Spleen (tissue), 11 donors: ENCODE results near the gene PSMD12. TPM values are rescaled to one million over a fixed set of nuclear protein-coding genes. Genes with fewer than 3 reads are reported as not detected.

Experiments
- DNase-seq: peaks from one replicate; pipeline ENCODE4 v3.0.0-alpha.2; 2020
- H3K27ac ChIP-seq, 8 donors: fragments of 200-600 bp; sonication (generic) in 7 of 8; 1 replicate in 4 of 8; 2 replicates in 4 of 8; pipeline versions ENCODE4 v1.5.0 to v1.8.0; 2016 to 2021; ENCODE audit warnings: inconsistent platforms in 4 of 8, mild to moderate bottlenecking in 4 of 8, moderate library complexity in 1 of 8
- H3K27me3 ChIP-seq, 7 donors: fragments of 200-600 bp; sonication (generic) in 6 of 7; replicated peaks in 1 of 7; 1 replicate in 4 of 7; 2 replicates in 3 of 7; pipeline versions ENCODE4 v1.5.0 to v1.8.0; 2016 to 2021; ENCODE audit warnings: inconsistent platforms in 3 of 7, mild to moderate bottlenecking in 1 of 7
- H3K36me3 ChIP-seq, 6 donors: fragments of 200-600 bp; sonication (generic) in 5 of 6; 1 replicate in 4 of 6; 2 replicates in 2 of 6; pipeline versions ENCODE4 v1.5.0 to v1.8.0; 2016 to 2021; ENCODE audit warnings: inconsistent platforms in 2 of 6
- H3K4me1 ChIP-seq, 6 donors: fragments of 200-600 bp; sonication (generic) in 5 of 6; 1 replicate in 3 of 6; 2 replicates in 3 of 6; pipeline versions ENCODE4 v1.5.0 to v1.8.0; 2016 to 2021; ENCODE audit warnings: inconsistent platforms in 3 of 6
- H3K4me3 ChIP-seq, 8 donors: fragments of 200-600 bp; sonication (generic) in 7 of 8; 1 replicate in 4 of 8; 2 replicates in 4 of 8; pipeline versions ENCODE4 v1.5.0 to v1.8.0; 2016 to 2021; ENCODE audit warnings: inconsistent platforms in 4 of 8, mild to moderate bottlenecking in 4 of 8, moderate library complexity in 2 of 8
- H3K9me3 ChIP-seq, 8 donors: fragments of 200-600 bp; sonication (generic) in 7 of 8; 1 replicate in 4 of 8; 2 replicates in 4 of 8; pipeline versions ENCODE4 v1.5.0 to v1.8.0; 2016 to 2021; ENCODE audit warnings: inconsistent platforms in 4 of 8
- CTCF ChIP-seq, 11 experiments: fragments of 200-600 bp in 7 of 11; fragments of 450-650 bp in 4 of 11; sonication (generic) in 4 of 11; IDR thresholded peaks in 8 of 11; conservative IDR thresholded peaks in 3 of 11; 1 replicate in 7 of 11; 2 replicates in 4 of 11; pipeline versions ENCODE4 v1.4.0 to v1.8.0; 2016 to 2021; ENCODE audit warnings: antibody characterized with exemption in 11 of 11, inconsistent platforms in 4 of 11, mild to moderate bottlenecking in 1 of 11
- POLR2A ChIP-seq, 3 donors: fragments of 450-650 bp; IDR thresholded peaks; one replicate each; pipeline ENCODE4 v1.5.1; 2017; ENCODE audit warnings: antibody characterized with exemption in 3 of 3, mild to moderate bottlenecking in 1 of 3
- POLR2AphosphoS5 ChIP-seq, 3 donors: sonication (generic); formaldehyde crosslinking; IDR thresholded peaks; one replicate each; pipeline ENCODE4 v1.5.1; 2017; ENCODE audit warnings: antibody characterized with exemption in 3 of 3
- WGBS, 5 donors: extraction: QIAGEN DNeasy Blood & Tissue Kit in 3 of 5; methylation state at CpG; one replicate each; pipeline versions ENCODE4 v1.1.5 to v1.1.7; 2013 to 2018; 5-methylcytosine and 5-hydroxymethylcytosine counted together
- intact Hi-C: fragments of 100-400 bp; cut with DNase I; formaldehyde crosslinking; loops from one replicate; pipeline ENCODE4 v1.15.0; 2023; ENCODE audit warnings: low total_unique reads
- polyA plus RNA-seq, 3 donors: library from polyadenylated mRNA; stranded (reverse); fragments of 200-250 nt; gene quantifications; one replicate each; pipeline ENCODE4 v1.2.1, GENCODE V29; 2013
- total RNA-seq, 7 donors: library from RNA; depleted of rRNA in 3 of 7; stranded (reverse); fragments of >200 nt in 3 of 7; fragmentation: NEBNext Ultra II Directional in 4 of 7; extraction: Animal tissue kit (Norgen Biotek cat#: 25700) in 4 of 7; gene quantifications; one replicate each; pipeline versions ENCODE4 v1.1.0 to v1.2.1, GENCODE V29; 2016 to 2021
- donor health status: healthy with polysubstance abuse.
- donor health status: DM: no; HTN: no; CAD: no; lungs with moderate emphysema.
- donor health status: DM: no; HTN: no; CAD: no.
- donor health status: Bipolar disorder and iron deficiency.
- donor health status: healthy.
- donor health status: DM: no; HTN: no; CAD: no.
- donor health status: DM: yes; HTN: yes; CAD: no.

The PSMD12 gene
- total and polyA plus RNA-seq, 10 donors: 13.8 to 46.4 (median 28.9) TPM

- whole genome bisulfite sequencing, 5 donors: 93 to 96% (median 94%) methylated on average over 9 of the region's 9 CpGs
- intact Hi-C loops: no loop called here
- Histone ChIP-seq H3K9me3 (no peaks in the 10 kb centered on the region), H3K27ac (peak overlapping the region in 1 of 8 donors; percentile 13), H3K4me1 (peaks cover 0 to 50% (median 15%) of the 10 kb centered on the region in 6 donors), H3K4me3 (no peak overlapping the region), H3K27me3 (no peaks in the 10 kb centered on the region), H3K36me3 (no peaks in the 10 kb centered on the region)
- DNase-seq: no peak
- no peak for TF ChIP-seq POLR2A (IDR thresholded peaks at IDR 0.05)
- TF ChIP-seq CTCF (IDR thresholded peaks at IDR 0.05 in 8 of 11, conservative IDR thresholded peaks at IDR 0.05 in 3 of 11): no peak
- no peak for TF ChIP-seq POLR2AphosphoS5 (IDR thresholded peaks at IDR 0.05)
Measured at GRCh38 chr17:67393809-67394397, 27.5 kb upstream of the PSMD12 start.

GRCh38 chr17:67392111-67392510 is 25.7 kb upstream of the PSMD12 start:
- DNase-seq: no peak
- Histone ChIP-seq H3K9me3 (no peaks in the 10 kb centered on the region), H3K4me3 (no peak overlapping the region), H3K27me3 (no peaks in the 10 kb centered on the region), H3K27ac (peak overlapping the region in 4 of 8 donors; percentile 27 to 82 (median 74)), H3K36me3 (no peaks in the 10 kb centered on the region), H3K4me1 (peaks cover 0 to 64% (median 15%) of the 10 kb centered on the region in 6 donors)
- intact Hi-C loops: no loop called here
- WGBS, 5 donors: 76 to 94% (median 90%) methylated on average over 6 of the region's 6 CpGs
- no peak for TF ChIP-seq POLR2A (IDR thresholded peaks at IDR 0.05)
- no peak for TF ChIP-seq POLR2AphosphoS5 (IDR thresholded peaks at IDR 0.05)
- TF ChIP-seq CTCF (IDR thresholded peaks at IDR 0.05 in 8 of 11, conservative IDR thresholded peaks at IDR 0.05 in 3 of 11): no peak

- peak; percentile 80 for DNase-seq
- intact Hi-C loops: no loop called here
- Histone ChIP-seq H3K36me3 (no peaks in the 10 kb centered on the region), H3K4me1 (peaks cover 0 to 77% (median 17%) of the 10 kb centered on the region in 6 donors), H3K4me3 (peak overlapping the region in 1 of 8 donors; percentile 42), H3K27me3 (no peaks in the 10 kb centered on the region), H3K27ac (peak overlapping the region; percentile 30 to 82 (median 68)), H3K9me3 (no peaks in the 10 kb centered on the region)
- TF ChIP-seq POLR2AphosphoS5 (IDR thresholded peaks at IDR 0.05) (peak in 2 of 3 donors; percentile 25 to 64), CTCF (IDR thresholded peaks at IDR 0.05 in 8 of 11, conservative IDR thresholded peaks at IDR 0.05 in 3 of 11) (no peak)
- 49 to 58% (median 54%) methylated on average over 9 of the region's 9 CpGs for WGBS, 5 donors
Measured at GRCh38 chr17:67390646-67391361, 24.4 kb upstream of the PSMD12 start.

- Histone ChIP-seq H3K4me1 (peaks cover 0 to 79% (median 17%) of the 10 kb centered on the region in 6 donors), H3K9me3 (peaks cover 0 to 2% (median 0%) of the 10 kb centered on the region in 8 donors), H3K36me3 (no peaks in the 10 kb centered on the region), H3K27me3 (no peaks in the 10 kb centered on the region), H3K27ac (peak overlapping the region; percentile 4 to 82 (median 68)), H3K4me3 (peak overlapping the region in 1 of 8 donors; percentile 42)
- no peak for TF ChIP-seq POLR2A (IDR thresholded peaks at IDR 0.05)
- TF ChIP-seq CTCF (IDR thresholded peaks at IDR 0.05 in 8 of 11, conservative IDR thresholded peaks at IDR 0.05 in 3 of 11): no peak
- TF ChIP-seq POLR2AphosphoS5 (IDR thresholded peaks at IDR 0.05): no peak
- 81 to 92% (median 86%) methylated on average over 5 to 6 of the region's 6 CpGs for WGBS, 5 donors
- intact Hi-C loops: no loop called here
- no peak for DNase-seq
Measured at GRCh38 chr17:67390006-67390645, 23.7 kb upstream of the PSMD12 start.
